ENCODE results near the gene DNAH1.
"Not testable (repeated sequence)": the region's sequence is repeated elsewhere in the genome, so short reads cannot be mapped to it uniquely, and the experiment has no call there.

Gene DNAH1

DNA sequence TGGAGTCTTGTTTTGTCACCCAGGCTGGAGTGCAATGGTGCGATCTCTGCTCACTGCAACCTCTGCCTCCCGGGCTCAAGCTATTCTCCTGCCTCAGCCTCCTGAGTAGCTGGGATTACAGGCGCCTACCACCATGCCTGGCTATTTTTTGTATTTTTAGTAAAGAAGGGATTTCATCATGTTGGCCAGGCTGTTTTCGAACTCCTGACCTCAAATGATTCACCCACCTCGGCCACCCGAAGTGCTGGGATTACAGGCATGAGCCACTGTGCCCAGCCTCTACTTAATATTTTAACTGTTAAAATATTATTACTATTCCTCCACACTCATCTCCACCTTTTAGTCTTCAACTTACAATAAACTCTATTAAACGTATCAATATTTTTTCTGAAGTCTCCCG lies 22.0 kb downstream of the DNAH1 start:
- DNase-seq (ENCODE audit: low spot score), result not testable (repeated sequence)

DNA sequence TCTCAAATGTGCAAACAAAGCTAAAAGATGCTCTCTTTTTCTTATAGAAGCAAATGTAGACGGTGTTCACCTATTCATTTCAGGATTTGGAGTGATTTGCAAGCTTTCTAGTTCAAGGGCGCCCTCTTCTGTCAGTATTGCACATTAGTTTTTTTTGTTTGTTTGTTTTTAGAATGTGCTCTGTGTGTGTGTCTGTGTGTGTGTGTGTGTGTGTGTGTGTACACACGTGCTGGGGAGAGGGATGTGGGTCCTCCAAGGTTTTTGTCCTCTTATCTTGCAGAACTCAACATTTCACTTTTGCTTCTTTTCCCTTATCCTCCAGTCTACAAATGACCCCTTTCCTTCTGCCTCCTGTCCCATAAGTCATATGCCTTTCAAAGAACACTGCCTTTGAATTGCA lies 23.5 kb downstream of the DNAH1 start:
- peak; percentile 50 for DNase-seq (ENCODE audit: low spot score)

DNA sequence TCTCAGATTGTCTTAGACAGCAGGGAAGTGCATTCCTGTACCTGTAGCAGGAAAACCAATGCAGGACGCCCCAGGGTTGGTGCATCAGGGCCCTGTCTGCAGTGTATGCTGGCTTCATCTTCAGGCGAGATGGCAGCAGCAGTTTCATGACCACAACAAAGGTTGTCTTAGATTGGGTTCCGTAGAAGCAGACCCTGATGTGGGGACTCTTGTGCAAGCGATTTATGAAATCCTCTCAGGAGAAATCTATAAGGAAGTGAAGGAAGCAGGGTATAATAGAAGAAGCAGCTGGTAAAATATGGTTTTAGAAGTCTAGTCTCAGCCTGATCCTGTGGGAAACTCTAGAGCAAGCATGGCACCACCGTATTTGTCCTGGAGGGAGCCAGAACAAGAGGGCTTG lies 25.0 kb downstream of the DNAH1 start:
- DNase-seq (ENCODE audit: low spot score), result no peak

DNA sequence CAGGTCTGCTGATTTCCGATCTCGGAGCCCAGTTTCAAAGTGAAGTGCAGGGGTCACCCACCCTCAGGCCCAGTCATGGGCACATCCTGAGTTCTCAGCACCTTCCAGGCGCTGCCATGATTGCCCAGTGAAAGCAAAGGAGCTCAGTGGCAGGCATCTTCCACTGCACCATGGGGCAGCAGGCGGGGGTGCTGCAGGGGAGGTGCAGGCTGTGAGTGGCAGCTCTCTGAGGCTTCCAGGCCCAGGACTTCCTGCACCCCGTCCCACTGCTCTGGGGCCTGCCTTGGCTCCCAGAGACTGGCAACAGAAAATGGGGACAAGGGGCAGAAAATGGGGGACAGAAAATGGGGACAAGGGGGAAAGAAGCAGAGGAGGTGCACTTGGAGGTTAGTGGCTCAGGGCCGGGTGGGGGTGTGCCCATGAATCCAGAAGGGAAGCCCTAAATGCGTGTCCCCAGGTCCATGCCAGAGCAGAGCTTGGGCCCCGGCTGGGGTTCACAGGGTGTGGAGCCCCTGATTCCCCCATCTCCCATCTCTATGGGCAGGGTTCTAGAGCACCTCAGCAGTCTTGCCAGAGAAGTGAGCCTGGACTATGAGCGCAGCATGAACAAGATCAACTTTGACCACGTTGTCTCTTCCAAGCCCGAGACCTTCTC lies 28.0 kb downstream of the DNAH1 start:
- no peak for DNase-seq (ENCODE audit: low spot score)

DNA sequence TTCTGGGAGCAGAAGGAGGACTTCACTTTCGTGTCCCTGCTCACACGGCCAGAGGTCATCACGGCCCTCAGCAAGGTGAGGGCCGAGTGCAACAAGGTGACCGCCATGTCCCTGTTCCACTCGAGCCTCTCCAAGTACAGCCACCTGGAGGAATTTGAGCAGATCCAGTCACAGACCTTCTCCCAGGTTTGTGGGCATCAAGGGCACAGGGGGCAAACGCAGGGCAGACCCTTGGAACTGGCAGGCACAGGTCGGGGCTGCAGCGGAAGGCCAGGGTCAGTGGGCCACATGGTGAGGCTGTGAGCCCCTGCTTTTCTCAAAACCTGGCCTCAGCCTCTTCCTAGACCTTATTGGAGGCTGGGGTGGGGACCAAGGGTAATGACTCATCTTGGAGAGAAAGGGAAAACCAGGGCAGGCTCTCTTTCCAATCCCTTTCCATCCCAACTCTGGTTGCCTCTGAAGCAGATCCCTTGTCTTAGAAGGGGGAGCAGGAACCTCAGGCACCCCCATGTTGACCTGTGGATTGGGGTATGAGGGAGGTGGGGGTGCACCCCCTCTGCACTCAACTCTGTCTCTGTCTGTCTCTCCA lies 29.5 kb downstream of the DNAH1 start:
- no peak for DNase-seq (ENCODE audit: low spot score)

DNA sequence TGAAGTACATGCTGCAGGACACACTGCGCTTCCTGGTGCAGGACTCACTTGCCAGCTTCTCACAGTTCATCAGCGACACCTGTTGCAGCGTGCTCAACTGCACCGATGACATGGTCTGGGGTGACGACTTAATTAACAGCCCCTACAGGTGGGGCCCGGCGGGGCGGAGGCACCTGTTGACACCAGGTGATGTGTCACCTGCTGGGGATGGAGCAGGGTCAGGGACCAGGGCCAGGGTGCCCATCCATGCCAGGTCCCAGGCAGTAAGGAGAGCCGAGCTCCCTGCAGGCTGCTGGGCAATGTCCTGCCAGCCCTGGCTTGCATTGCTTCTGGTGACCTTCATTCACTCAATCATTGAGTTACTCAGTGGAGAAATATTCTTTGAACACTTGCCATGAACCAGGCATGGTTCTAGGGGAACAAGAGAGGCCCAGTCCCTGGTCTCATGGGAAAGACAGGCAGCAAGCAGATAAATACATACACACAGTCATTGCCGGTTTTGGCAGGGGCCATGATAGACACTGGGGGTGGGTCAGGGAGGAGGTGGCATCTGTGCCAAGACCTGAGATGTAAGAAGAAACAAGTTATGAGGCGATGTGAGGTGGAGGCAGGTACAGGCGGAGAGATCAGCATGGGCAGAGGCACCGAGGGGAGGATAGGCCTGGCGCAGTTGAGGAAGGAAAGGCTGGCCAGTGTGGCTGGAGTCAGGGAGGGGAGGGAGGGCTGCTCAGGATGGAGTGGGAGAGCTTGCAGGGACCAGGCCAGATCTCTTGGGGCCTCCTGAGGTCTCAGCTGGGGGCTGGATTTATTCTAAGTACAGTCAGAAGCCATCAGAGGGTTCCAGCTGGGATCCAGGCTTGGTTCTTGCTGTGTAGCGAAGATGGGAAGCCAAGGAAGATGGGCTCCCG lies 30.8 kb downstream of the DNAH1 start:
- no peak for DNase-seq (ENCODE audit: low spot score)

DNA sequence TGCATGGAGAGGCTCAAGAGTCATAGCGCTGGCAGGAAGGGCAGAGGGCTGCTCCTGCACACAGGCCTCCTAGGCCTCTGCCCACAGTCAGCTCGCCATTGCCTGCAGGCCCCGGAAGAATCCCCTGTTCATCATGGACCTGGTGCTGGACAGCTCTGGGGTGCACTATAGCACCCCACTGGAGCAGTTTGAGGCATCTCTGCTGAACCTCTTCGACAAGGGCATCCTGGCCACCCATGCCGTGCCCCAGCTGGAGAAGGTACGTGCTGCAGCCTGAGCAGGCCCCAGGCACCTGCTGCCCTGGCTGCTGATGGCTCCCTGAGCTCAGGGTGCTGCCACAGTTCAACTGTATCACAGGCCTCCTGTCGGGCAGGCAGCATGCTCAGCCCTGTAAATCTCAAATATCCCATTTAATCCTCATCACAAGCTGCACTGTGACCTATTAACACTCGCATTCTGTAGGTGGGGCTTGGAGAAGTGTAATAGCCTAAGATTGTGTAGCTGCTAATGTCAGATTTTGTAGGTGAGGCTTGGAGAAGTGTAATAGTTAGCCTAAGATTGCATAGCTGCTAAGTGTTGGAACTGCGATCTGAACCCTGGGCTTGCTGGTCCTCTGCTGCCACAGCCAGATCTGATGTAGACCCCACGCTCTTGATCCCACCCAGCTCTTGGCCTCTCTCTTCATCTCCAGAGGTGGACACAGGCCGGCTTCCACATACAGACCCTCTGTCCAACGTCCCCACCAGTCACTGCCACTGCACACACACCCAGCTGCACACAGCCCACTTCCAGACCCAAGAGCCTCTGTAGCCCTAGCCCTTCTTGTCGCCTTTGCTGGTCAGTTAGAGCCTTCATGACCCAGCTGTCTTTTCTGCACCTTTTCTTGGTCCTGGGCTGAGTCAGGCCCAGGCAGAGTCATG lies 31.9 kb downstream of the DNAH1 start:
- DNase-seq (ENCODE audit: low spot score), result no peak

DNA sequence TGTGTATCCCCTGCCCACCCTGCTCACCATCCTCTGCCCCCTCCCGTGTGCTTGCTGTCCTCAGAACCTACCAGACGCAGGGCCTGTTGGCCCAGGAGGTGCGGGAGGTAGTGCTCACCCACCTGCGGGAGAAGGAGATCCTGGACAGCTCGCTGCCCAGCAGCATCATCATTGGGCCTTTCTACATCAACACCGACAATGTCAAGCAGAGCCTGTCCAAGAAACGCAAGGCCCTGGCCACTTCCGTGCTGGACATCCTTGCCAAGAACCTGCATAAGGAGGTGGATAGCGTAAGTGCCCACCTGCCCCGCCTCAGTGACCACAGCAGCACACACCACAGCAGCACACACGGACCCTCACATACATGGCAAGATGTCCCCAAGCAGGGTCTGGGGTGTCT lies 33.0 kb downstream of the DNAH1 start:
- no peak for DNase-seq (ENCODE audit: low spot score)

DNA sequence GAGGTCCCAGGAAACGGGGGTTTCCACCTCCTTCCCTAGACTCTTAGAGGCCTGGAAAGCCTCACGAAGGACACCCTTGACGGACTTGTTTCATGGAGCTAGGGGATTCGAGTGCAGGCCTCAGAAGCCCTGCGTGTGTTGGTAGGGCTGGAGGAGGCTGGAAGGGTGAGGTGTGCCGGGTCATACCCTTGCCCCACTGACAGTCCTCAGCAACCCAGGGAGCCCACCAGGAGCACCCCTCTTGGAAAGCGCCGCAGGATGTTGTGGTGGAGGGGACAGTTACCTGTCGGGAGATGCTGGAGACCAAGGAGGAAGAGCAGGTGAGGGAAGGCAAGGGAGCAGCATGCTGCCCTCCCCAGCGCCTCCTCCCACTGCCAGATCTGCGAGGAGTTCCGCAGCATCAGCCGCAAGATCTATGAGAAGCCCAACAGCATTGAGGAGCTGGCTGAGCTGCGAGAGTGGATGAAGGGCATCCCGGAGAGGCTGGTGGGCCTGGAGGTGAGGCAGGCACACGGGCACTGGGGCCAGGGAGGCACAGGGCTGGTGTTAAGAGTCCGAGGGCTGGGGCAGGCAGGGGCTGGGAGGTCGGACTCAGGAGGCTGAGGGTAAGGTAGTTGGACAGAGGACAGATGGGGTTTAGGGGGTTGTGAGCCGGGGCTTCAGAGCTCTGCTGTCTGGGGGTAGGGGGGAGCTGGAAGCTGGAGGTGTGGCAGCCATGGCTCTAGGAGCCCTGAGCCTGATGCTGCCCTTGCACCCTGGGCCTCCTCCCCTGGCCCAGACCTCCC lies 33.7 kb downstream of the DNAH1 start:
- DNase-seq (ENCODE audit: low spot score), result no peak

DNA sequence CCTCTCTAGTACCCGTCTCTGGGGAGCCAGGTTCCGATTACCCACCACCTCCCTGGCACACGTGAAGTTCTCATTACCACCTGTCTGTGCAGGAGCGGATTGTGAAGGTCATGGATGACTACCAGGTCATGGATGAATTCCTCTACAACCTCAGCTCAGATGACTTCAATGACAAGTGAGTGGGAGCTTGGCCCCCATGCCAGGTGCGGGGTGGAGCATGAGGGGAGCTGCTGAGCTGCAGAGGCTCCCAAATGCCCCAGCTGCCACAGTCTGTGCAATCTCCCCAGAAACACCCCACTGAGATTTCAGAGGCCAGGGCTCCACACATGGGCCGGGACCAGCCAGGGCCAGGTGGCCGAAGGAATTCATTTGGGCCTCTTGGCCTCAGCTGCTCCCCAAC lies 34.3 kb downstream of the DNAH1 start:
- DNase-seq (ENCODE audit: low spot score), result no peak

DNA sequence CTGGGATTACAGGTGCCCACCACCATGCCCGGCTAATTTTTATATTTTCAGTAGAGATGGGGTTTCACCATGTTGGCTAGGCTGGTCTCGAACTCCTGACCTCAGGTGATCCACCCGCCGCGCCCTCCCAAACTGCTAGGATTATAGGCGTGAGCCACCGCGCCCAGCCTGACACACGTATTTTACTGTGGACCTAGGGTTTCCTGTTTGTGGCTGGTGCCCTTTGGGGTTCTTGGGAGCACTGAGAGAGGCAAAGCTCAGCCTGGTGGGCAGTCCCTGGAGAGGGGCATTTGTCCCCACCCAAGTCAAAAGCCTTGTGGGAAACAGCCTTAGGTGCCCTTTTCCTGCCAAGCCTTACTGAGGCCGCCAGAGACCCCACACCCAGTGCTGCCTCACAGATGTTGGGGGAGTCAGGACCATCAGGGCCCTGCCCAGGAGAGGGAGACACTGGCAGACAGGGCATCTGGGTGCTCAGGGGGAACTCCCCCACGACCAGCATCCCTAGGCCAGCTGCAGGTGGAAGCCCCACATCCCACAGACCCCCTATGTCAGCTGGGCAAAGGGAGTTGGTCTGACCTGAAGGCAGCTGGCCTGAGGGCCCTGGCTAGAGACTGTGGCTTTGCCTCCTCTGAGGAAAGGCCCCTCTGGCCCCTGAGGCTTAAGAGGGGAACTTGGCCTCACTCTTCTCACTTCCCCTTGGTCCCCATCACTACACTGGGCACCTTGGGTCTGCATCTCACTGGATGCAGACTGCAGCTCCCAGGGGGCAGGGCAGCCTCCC lies 35.1 kb downstream of the DNAH1 start:
- DNase-seq (ENCODE audit: low spot score), result no peak

DNA sequence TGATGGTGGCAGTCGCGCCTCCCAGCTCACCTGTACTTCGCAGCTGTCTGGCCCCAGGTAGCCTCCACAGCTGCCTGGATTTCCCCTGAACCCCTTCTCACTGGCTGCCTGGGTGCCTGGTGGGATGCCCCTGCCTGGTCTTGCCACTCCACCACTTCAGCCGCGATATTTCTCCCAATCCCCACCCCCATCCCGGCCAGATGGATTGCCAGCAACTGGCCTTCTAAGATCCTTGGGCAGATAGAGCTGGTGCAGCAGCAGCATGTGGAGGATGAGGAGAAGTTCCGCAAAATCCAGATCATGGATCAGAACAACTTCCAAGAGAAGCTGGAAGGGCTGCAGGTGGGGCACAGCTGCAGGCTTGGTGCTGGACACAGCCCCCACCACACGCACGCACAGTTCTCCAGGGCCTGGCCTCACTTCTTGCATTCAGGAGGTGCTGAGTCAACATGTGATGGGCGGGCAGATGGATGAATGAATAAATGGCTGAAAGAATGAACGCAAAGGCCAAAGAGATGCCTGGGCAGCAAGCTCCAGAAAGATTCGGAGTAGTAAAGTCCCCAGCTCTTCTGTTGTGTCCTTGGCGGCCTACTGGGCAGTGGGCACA lies 35.7 kb downstream of the DNAH1 start:
- no peak for DNase-seq (ENCODE audit: low spot score)

DNA sequence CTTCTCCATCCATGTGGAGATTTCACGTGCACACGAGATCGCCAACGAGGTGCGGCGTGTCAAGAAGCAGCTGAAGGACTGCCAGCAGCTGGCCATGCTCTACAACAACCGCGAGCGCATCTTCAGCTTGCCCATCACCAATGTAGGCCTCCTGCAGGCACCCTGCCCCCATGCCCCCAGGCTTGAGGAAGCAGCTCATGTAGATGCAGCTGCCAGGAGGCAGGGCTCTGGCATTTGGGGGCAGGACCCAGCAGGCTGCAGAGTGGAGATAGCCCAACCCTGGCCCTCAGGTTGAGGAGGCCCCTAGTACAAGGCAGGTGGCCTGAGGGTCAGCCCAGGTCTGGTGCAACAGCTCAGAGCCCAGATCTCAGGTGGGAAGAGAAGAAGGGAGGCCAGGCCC lies 36.4 kb downstream of the DNAH1 start:
- DNase-seq (ENCODE audit: low spot score), result no peak

DNA sequence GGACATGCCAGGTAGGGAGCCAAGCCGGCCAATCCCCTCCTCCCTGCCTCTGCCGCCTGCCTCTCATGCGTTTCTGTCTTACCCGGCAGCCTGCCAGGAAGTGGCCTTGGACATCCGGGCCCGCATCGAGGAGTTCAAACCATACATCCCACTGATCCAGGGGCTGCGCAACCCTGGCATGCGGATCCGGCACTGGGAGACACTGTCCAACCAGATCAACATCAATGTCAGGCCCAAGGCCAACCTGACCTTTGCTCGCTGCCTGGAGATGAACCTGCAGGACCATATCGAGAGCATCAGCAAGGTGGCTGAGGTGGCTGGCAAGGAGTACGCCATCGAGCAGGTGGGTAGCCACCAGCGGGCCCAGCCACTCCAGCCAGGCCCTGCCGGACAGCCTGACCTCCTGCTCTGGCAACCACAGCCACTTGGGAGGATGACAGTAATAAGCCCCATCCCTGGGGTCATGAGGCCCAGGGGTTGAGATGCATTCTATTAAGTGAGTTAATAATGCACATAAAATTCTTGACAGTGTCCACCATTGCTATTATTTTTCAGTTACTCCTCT lies 37.3 kb downstream of the DNAH1 start:
- DNase-seq (ENCODE audit: low spot score), result no peak

DNA sequence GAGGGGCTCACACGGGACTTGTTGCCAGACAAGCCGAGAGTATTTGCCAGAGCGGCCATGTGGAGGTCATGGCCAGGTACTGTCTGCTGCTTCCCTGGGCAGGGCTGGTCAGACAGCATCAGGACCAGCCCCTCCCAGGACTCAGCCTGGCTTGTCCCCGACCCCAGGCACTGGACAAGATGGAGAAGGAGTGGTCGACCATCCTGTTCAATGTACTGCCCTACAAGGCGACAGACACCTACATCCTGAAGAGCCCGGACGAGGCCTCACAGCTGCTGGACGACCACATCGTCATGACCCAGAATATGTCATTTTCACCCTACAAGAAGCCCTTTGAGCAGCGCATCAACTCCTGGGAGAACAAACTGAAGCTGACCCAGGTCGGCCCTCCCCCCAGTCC lies 38.6 kb downstream of the DNAH1 start:
- DNase-seq (ENCODE audit: low spot score), result no peak

DNA sequence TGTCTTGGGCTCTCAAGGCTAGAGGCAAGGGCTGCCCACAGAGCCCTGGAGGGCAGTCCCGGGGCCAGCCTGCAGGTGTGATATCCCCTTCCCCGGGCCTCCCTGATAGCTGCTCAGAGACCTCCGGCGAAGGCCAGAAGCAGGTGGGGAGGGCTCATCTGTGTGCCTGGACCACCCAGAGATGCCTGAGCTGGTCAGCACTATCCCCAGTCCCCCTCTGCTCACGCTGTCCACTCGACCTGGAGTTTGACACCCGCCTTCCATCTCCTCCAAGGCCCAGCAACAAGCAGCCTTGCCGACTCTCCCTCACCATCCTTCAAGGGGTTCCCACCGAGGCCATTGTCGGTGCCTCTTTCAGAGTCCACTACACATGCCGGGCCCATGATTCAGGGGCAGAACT lies 39.4 kb downstream of the DNAH1 start:
- no peak for DNase-seq (ENCODE audit: low spot score)

DNA sequence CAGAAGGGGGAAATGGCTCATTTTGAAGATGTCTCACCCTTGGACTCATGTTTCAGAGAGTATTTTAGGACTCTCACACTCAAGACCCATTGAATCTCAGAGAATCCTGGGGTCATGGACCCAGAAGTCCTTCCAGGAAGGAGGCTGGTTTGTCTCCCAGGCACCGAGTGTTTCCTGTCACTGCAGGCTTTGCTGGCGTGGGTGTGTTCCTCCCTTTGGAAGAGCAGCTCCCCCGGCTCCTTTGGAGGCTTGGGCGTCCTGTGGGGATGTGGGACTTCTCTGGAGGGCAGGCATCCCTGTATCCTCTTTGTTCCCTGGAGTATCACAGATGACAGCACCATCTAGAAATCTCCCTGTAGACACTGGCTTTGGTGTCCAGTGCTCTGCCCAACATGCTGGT lies 40.0 kb downstream of the DNAH1 start:
- no peak for DNase-seq (ENCODE audit: low spot score)

DNA sequence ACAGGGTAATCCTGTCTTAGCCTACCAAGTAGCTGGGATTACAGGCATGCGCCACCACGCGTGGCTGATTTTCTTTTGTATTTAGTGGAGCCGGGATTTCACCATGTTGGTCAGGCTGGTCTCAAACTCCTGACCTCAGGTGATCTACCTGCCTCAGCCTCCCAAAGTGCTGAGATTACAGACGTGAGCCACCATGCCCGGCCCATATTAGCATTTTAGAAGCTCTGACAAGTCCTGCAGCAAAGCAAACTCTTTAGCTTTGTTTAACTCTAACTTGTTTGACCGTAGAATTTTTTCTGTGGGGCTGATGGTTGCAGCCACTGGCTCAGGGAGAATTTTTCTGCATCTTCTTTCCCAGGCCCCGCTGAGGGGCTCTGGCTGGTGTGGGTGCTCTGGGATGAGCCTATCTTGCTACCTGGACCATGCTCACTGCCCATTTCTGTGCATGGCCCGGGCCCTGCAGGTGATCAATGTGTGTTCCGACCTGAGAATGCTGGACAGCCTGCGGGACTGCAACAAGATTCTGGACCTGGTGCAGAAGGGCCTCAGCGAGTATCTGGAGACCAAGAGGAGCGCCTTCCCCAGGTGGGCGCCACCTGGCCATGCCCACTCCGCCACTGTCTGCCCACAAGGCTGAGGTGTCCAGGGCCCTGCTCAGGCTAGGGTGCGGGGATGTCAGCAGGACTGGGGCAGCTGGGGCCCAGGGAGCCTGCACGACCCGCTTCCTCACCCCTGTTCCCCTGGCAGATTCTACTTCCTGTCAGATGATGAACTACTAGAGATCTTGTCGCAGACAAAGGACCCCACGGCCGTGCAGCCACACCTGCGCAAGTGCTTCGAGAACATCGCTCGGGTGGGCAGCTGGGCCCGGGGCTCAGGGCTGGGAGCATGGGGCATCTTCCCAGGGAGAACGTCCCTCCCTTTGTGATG lies 41.3 kb downstream of the DNAH1 start:
- no peak for DNase-seq (ENCODE audit: low spot score)
